Body of pancreas (tissue), 4 donors: ENCODE measurements around the gene MEA1.

Source experiments
- CTCF ChIP-seq, 7 experiments: fragments of 450-650 bp in 4 of 7; fragments of 200-600 bp in 3 of 7; sonication (generic) in 3 of 7; IDR thresholded peaks; one replicate each; pipeline ENCODE4 v1.5.1; 2016 to 2019; ENCODE audit warnings: antibody characterized with exemption in 7 of 7
- POLR2A ChIP-seq, 3 donors: fragments of 450-650 bp; IDR thresholded peaks; one replicate each; pipeline ENCODE4 v1.6.1; 2016; ENCODE audit warnings: antibody characterized with exemption in 3 of 3, mild to moderate bottlenecking in 2 of 3

- TF ChIP-seq CTCF (IDR thresholded peaks at IDR 0.05) (no peak), POLR2A (IDR thresholded peaks at IDR 0.05) (peak; percentile 38 to 77 (median 69))
Measured at GRCh38 chr6:43021270-43022047, 7.7 kb upstream of the MEA1 start, which contains the start of gene RRP36.
